Memory B cell (primary cell): ENCODE results near the gene LYPLA2.
"Not testable (repeated sequence)": the region's sequence is repeated elsewhere in the genome, so short reads cannot be mapped to it uniquely, and the experiment has no call there.

Experiments used
- ATAC-seq: fragments of 150-1000 bp; cut with Tn5 transposase; 2 replicates; pipeline ENCODE4 v1.10.0; 2021; ENCODE audit warnings: low read depth, mild to moderate bottlenecking, moderate library complexity
- DNase-seq, 2 donors: peaks; one replicate each; pipeline ENCODE4 v3.0.0; 2022; ENCODE audit warnings: low spot score in 2 of 2
- H3K27ac Mint-ChIP-seq: one replicate; pipeline ENCODE4 v1.8.0; 2022; ENCODE audit warnings: mild to moderate bottlenecking, moderate library complexity, mixed read lengths
- H3K27me3 Mint-ChIP-seq: one replicate; pipeline ENCODE4 v1.8.0; 2022; ENCODE audit warnings: mixed read lengths
- H3K36me3 Mint-ChIP-seq: one replicate; pipeline ENCODE4 v1.8.0; 2022; ENCODE audit warnings: mild to moderate bottlenecking, mixed read lengths
- H3K4me1 Mint-ChIP-seq: one replicate; pipeline ENCODE4 v1.8.0; 2022; ENCODE audit warnings: mixed read lengths
- H3K4me3 Mint-ChIP-seq: one replicate; pipeline ENCODE4 v1.8.0; 2022; ENCODE audit warnings: mild to moderate bottlenecking, moderate library complexity, mixed read lengths
- H3K9me3 Mint-ChIP-seq: one replicate; pipeline ENCODE4 v1.8.0; 2022; ENCODE audit warnings: mixed read lengths

LYPLA2 gene

DNA sequence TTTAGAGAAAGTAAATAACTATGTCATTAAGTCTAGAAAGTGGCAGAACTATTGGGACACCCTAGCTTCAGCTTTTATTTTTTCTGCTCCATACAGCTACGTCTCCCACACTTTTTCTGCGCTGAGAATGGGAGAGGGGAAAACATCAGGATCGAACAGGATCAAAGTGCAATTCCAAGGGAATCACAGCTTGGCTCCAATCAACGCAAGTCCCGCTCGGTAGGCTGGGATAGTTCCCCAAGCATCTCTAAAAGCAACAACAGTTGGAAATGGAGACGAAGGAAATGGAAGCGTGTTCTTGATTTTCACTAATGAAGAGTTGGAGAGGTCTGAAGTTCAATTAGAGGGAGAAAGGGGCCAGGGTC is 33.7 kb downstream of the LYPLA2 start:
- no peak for DNase-seq
- ATAC-seq = peak; percentile 2
- Mint-ChIP-seq H3K9me3 (no peaks in the 10 kb centered on the region), H3K36me3 (peaks cover 5% of the 10 kb centered on the region), H3K27me3 (no peaks in the 10 kb centered on the region), H3K27ac (peak overlapping the region; percentile 96), H3K4me1 (peaks cover 19% of the 10 kb centered on the region), H3K4me3 (peak overlapping the region; percentile 95)

DNA sequence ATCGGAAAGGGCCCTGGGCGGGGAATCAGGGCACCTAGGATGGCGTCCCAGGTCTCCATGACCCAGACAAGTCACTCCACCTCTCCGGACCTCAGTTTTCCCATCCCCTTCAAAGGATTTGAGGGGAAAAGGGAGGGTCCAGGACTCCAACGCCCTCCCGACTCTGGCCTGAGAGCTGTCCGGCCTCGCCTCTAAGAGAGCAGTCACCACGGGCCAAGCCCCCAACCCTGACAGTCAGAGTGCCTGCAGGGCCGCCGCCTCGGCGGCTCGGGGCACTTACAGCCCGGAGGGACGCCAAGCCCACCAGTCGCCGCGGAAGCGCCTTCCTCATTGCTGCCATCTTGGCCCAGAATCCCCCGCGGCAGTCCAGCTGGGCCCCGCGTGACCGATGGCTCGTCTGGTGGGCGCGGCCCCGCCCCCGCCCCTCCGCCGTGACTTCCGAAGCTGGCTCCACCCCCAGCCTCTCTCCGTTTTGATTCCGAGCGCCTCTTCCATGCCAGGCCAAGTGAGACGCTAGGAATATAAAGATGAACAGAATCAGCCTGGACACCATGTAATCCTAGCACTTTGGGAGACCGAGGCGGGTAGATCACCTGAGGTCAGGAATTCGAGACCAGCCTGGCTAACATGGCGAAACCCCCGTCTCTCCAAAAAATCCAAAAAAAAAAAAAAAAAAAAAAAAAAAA is 34.3 kb downstream of the LYPLA2 start, which contains the start of gene HMGCL:
Gene HMGCL (minus strand): TSS at position 354 of the 686 bp plus-strand sequence. CDS start 14 bp downstream, at position 340.
- Mint-ChIP-seq H3K9me3 (no peaks in the 10 kb centered on the region), H3K27me3 (no peaks in the 10 kb centered on the region), H3K27ac (peak within 1 kb of the TSS; percentile 96), H3K4me1 (peaks cover 19% of the 10 kb centered on the region), H3K36me3 (peaks cover 2% of the 10 kb centered on the region), H3K4me3 (peak within 1 kb of the TSS; percentile 95)
- DNase-seq = peak; percentile 71
- peak; percentile 95 for ATAC-seq

DNA sequence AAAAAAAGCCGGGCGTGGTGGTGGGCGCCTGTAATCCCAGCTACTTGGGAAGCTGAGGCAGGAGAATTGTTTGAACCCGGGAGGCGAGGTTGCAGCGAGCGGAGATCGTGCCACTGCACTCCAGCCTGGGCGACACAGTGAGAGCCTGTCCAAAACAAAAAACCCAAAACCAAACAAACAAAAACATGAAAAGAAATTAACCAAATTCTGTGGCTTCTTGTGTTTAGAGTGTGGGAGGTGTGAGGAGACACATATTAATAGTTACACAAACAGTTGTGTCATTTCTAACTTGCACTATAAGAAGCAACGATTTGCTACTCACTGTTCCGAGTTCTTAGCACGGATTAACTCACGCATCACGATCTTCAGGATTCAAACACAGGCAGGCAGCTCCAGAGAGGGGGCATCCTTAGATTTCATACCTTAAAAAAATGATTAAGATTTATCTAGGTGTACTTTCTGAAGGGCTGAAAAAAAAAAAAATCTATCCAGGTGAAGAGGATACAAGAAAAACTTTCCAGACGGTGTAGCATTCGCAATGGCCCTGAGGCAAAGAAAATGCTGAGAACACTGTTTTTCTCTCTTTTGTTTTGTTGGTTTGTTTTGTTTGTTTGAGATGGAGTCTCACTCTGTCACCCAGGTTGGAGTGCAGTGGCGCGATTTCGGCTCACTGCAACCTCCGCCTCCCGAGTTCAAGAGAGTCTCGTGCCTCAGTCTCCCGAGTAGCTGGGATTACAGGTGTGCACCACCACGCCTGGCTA is 35.0 kb downstream of the LYPLA2 start:
- peak; percentile 49 for ATAC-seq
- no peak for DNase-seq

DNA sequence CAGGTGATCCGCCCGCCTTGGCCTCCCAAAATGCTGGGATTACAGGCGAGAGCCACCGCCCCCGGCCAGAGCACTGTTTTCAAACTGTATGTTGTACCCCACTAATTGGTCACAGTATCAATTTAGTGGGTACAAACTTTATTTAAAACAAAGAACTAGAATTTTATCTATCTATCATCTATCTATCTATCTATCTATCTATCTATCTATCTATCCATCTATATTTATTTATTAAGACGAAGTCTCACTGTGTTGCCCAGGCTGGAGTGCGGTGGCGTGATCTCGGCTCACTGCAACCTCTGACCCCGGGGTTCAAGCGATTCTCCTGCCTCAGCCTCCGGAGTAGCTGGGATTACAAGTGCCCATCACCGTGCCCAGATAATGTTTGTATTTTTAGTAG is 35.6 kb downstream of the LYPLA2 start:
- not testable (repeated sequence) for ATAC-seq, H3K9me3 Mint-ChIP-seq, H3K27ac Mint-ChIP-seq, H3K27me3 Mint-ChIP-seq, H3K36me3 Mint-ChIP-seq, DNase-seq
- Mint-ChIP-seq H3K4me1 (peaks cover 17% of the 10 kb centered on the region), H3K4me3 (peak overlapping the region; percentile 95)

More for the DNA sequence above, 35.0 kb downstream of the LYPLA2 start:
- no peaks in the 10 kb centered on the region for H3K36me3 Mint-ChIP-seq
- no peaks in the 10 kb centered on the region for H3K9me3 Mint-ChIP-seq
- H3K27ac Mint-ChIP-seq = peak overlapping the region; percentile 96
- H3K4me3 Mint-ChIP-seq = peak overlapping the region; percentile 95
- no peaks in the 10 kb centered on the region for H3K27me3 Mint-ChIP-seq
- peaks cover 17% of the 10 kb centered on the region for H3K4me1 Mint-ChIP-seq

DNA sequence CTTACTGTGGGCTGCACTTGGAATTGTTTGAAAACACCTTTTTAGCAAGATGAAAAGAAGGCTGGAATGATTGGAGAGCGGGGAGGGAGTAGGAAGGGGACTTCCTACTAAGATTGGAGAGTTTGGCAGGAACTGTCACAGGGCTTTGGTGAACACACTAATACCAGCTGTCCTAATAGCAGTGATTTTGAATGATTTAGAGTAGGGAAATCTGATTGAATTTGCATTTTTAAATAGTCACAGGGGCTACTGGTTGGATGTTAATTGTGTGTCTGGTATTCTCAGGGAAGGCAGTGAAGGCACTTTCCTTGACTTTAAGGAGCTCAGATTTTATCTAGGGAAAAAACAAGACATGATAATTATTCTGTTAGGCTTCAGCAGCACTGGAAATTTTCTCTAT is 36.8 kb downstream of the LYPLA2 start:
- H3K9me3 Mint-ChIP-seq = no peaks in the 10 kb centered on the region
- H3K4me1 Mint-ChIP-seq = peaks cover 17% of the 10 kb centered on the region
- H3K27me3 Mint-ChIP-seq = no peaks in the 10 kb centered on the region
- H3K36me3 Mint-ChIP-seq = no peaks in the 10 kb centered on the region
- DNase-seq = no peak
- ATAC-seq = no peak
- no peak overlapping the region for H3K27ac Mint-ChIP-seq
- no peak overlapping the region for H3K4me3 Mint-ChIP-seq

DNA sequence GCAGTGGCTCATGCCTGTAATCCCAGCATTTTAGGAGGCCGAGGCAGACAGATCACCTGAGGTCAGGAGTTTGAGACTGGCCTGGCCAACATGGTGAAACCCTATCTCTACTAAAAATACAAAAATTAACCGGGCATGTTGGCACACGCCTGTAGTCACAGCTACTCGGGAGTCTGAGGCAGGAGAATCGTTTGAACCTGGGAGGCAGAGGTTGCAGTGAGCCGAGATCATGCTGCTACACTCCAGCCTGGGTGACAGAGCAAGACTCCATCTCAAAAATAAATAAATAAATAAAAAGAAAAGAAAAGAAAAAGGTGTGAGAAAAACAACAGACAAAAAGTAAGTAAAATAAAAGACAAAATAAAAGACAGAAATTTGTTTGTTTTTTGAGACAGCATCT is 43.2 kb downstream of the LYPLA2 start:
- H3K36me3 Mint-ChIP-seq, DNase-seq, H3K9me3 Mint-ChIP-seq, H3K27ac Mint-ChIP-seq, H3K27me3 Mint-ChIP-seq, H3K4me3 Mint-ChIP-seq, ATAC-seq, H3K4me1 Mint-ChIP-seq: not testable (repeated sequence)

DNA sequence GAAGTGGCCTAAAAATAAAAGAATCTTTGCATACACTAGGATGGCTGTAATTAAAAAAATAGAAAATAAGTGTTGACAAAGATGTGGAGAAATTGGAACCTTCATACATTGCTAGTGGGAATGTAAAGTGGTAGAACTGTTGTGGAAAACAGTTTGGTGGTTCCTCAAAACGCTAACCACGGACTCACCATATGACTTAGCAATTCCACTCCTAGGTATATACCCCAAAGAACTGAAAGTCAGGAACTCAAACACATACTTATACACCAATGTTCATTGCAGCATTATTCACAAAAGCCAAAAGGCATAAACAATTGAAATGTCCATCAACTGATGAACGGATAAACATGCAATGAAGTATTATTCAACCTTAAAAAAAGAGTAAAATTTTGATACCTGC is 45.1 kb downstream of the LYPLA2 start:
- Mint-ChIP-seq H3K27me3 (peaks cover 2% of the 10 kb centered on the region), H3K27ac (no peak overlapping the region), H3K9me3 (no peaks in the 10 kb centered on the region), H3K36me3 (no peaks in the 10 kb centered on the region), H3K4me1 (peaks cover 9% of the 10 kb centered on the region), H3K4me3 (no peak overlapping the region)
- ATAC-seq (no peak), DNase-seq (no peak)

DNA sequence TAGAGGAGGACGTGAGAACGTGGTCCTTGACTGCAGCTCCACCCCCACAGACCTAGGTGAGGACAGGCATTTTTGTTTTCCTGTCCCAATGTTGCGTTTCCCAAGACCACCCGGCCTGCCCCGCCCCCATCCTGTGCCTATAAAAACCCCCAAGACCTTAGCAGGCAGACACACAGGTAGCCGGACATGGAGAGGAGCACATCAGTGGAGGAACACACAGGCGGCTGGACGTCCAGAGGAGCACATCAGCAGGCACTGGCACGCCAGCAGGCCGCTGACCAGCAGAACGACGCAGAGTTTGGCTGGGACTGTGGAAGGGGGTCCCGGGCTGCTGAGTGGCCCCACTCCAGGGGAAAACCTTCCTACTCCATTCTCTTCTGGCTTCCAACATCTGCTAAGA is 47.0 kb downstream of the LYPLA2 start:
- Mint-ChIP-seq H3K27ac (no peak overlapping the region), H3K4me1 (peaks cover 9% of the 10 kb centered on the region), H3K36me3 (no peaks in the 10 kb centered on the region), H3K9me3 (no peaks in the 10 kb centered on the region), H3K4me3 (peak overlapping the region; percentile 65), H3K27me3 (peaks cover 2% of the 10 kb centered on the region)
- peak in 1 of 2 donors; percentile 30 for DNase-seq
- ATAC-seq = no peak

DNA sequence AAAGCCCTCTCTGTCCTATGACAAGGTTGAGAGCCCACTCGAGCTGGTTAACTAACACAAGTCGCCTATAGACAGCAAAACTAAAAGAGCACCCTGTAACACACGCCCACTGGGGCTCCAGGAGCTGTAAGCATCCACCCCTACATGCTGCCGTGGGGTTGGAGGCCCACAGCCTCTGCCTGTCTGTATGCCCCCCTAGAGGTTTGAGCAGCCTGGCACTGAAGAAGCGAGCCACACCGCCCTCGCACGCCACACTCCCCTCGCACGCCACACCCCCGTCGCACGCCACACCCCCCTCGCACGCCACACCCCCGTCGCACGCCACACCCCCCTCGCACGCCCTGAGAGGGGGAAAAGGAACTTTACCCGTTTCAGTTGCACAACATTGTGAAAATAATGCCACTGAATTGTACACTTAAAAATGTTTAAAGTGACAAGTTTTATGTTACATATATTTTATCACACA is 47.5 kb downstream of the LYPLA2 start:
- ATAC-seq (peak; percentile 99), DNase-seq (peak; percentile 77 to 78)
- peaks cover 9% of the 10 kb centered on the region for H3K4me1 Mint-ChIP-seq
- peak overlapping the region; percentile 65 for H3K4me3 Mint-ChIP-seq
- no peak overlapping the region for H3K27ac Mint-ChIP-seq
- no peaks in the 10 kb centered on the region for H3K9me3 Mint-ChIP-seq
- peaks cover 2% of the 10 kb centered on the region for H3K27me3 Mint-ChIP-seq
- H3K36me3 Mint-ChIP-seq = no peaks in the 10 kb centered on the region

DNA sequence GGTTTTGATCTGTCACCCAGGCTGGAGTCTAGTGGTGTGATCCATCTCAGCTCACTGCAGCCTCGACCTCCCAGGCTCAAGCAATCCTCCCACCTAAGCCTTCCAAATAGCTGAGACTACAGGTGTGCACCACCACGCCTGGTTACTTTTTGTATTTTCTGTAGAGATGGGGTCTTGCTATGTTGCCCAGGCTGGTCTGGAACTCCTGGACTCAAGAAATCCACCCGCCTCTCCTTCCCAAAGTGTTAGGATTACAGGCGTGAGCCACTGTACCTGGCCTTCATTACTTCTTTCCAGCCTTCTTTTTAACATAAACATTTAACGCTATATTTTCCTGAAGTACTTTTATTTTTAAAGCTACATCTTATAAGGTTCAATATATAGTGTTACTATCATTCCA is 52.7 kb downstream of the LYPLA2 start:
- Mint-ChIP-seq H3K36me3 (peaks cover 27% of the 10 kb centered on the region), H3K4me3 (no peak overlapping the region), H3K27ac (no peak overlapping the region), H3K4me1 (no peaks in the 10 kb centered on the region), H3K9me3 (no peaks in the 10 kb centered on the region), H3K27me3 (no peaks in the 10 kb centered on the region)
- no peak for ATAC-seq
- DNase-seq = no peak
